SK-N-SH (cell line): ENCODE data around the gene PCBP3. TPM values are rescaled to one million over a fixed set of nuclear protein-coding genes. Genes with fewer than 3 reads are reported as not detected.

Experiments
- CTCF ChIA-PET: fragments of 300-600, 350-600 bp; formaldehyde crosslinking; extraction: SDS; loops from one replicate; lab custom pipeline; 2021; lab: Yijun Ruan, JAX
- POLR2A ChIA-PET: fragments of 350-600 bp; sonication (Branson Sonifier 250); formaldehyde crosslinking; extraction: SDS; loops from one replicate; lab custom pipeline; 2020; ENCODE audit warnings: antibody characterized with exemption, inconsistent platforms; lab: Yijun Ruan, JAX
- DNase-seq: peaks from one replicate; pipeline ENCODE4 v3.0.0; 2012
- H2AFZ ChIP-seq: fragments of 200-600 bp; sonication (generic); 2 replicates; pipeline ENCODE4 v1.8.1; 2016; ENCODE audit warnings: antibody characterized with exemption, mild to moderate bottlenecking, low read depth
- H3F3A ChIP-seq: fragments of 200-600 bp; sonication (generic); replicated peaks from 2 replicates; pipeline ENCODE3; 2016; ENCODE audit warnings: antibody characterized with exemption, mild to moderate bottlenecking; ENCODE audit not compliant: insufficient read depth
- H3K27ac ChIP-seq, 2 experiments: fragments of 200-500 bp in 1 of 2; fragments of 200-600 bp in 1 of 2; sonication (Bioruptor generic) in 1 of 2; sonication (generic), shearing (Covaris generic) in 1 of 2; 2 replicates each; pipeline versions ENCODE4 v1.5.1 to v1.6.1; 2014 to 2016; ENCODE audit warnings: low read depth in 2 of 2, inconsistent platforms in 1 of 2, low read length in 1 of 2, mild to moderate bottlenecking in 1 of 2, mixed read lengths in 1 of 2
- H3K27me3 ChIP-seq: fragments of 200-600 bp; sonication (generic), shearing (Covaris generic); 2 replicates; pipeline ENCODE4 v1.6.1; 2016; ENCODE audit warnings: mixed run types; ENCODE audit not compliant: insufficient read depth
- H3K36me3 ChIP-seq, 2 experiments: fragments of 200-500 bp in 1 of 2; fragments of 200-600 bp in 1 of 2; sonication (Bioruptor generic) in 1 of 2; sonication (generic) in 1 of 2; replicated peaks in 1 of 2; 2 replicates each; pipeline versions ENCODE3 to v1.5.1; 2014 to 2016; ENCODE audit warnings: low read length in 1 of 2, mild to moderate bottlenecking in 1 of 2; ENCODE audit not compliant: insufficient read depth in 2 of 2, control insufficient read depth in 1 of 2
- H3K4me1 ChIP-seq, 2 experiments: fragments of 200-500 bp in 1 of 2; fragments of 200-600 bp in 1 of 2; sonication (Bioruptor generic) in 1 of 2; sonication (generic), shearing (Covaris generic) in 1 of 2; 2 replicates each; pipeline versions ENCODE4 v1.5.1 to v1.6.1; 2014 to 2016; ENCODE audit warnings: low read depth in 1 of 2, low read length in 1 of 2, mixed run types in 1 of 2; ENCODE audit not compliant: insufficient read depth in 2 of 2, control insufficient read depth in 1 of 2
- H3K4me2 ChIP-seq: fragments of 200-600 bp; sonication (generic), shearing (Covaris generic); 2 replicates; pipeline ENCODE4 v1.6.1; 2017; ENCODE audit warnings: mixed run types
- H3K4me3 ChIP-seq, 2 experiments: fragments of 200-500 bp in 1 of 2; fragments of 200-600 bp in 1 of 2; sonication (Bioruptor generic) in 1 of 2; sonication (generic), shearing (Covaris generic) in 1 of 2; 2 replicates each; pipeline versions ENCODE4 v1.5.1 to v1.8.1; 2014 to 2016; ENCODE audit warnings: low read depth in 2 of 2, inconsistent platforms in 1 of 2, low read length in 1 of 2, mild to moderate bottlenecking in 1 of 2, mixed read lengths in 1 of 2, moderate library complexity in 1 of 2
- H3K79me2 ChIP-seq: fragments of 200-600 bp; sonication (generic); 2 replicates; pipeline ENCODE4 v1.8.1; 2017; ENCODE audit warnings: mild to moderate bottlenecking; ENCODE audit not compliant: insufficient read depth
- H3K9ac ChIP-seq: fragments of 200-600 bp; sonication (generic); 2 replicates; pipeline ENCODE4 v1.6.1; 2017; ENCODE audit warnings: mixed run types
- H3K9me2 ChIP-seq: fragments of 200-600 bp; sonication (generic); 2 replicates; pipeline ENCODE4 v1.6.1; 2017; ENCODE audit warnings: mixed run types
- H3K9me3 ChIP-seq: fragments of 200-600 bp; sonication (generic); 2 replicates; pipeline ENCODE4 v1.6.1; 2017; ENCODE audit warnings: mixed run types, mild to moderate bottlenecking, moderate library complexity
- H4K20me1 ChIP-seq: fragments of 200-600 bp; sonication (generic); 2 replicates; pipeline ENCODE4 v1.6.1; 2017; ENCODE audit warnings: mild to moderate bottlenecking, mixed run types; ENCODE audit not compliant: insufficient read depth
- IRF3 ChIP-seq: fragments of 150-350 bp; IDR thresholded peaks from 2 replicates; pipeline ENCODE4 v1.6.1; 2016; ENCODE audit warnings: mild to moderate bottlenecking, low read depth, low read length
- JUND ChIP-seq: IDR thresholded peaks from 2 replicates; pipeline ENCODE4 v1.4.0; 2012
- MAX ChIP-seq: IDR thresholded peaks from 2 replicates; pipeline ENCODE4 v1.4.0; 2012; ENCODE audit warnings: low read depth
- NFIC ChIP-seq: IDR thresholded peaks from 2 replicates; pipeline ENCODE4 v1.4.0; 2012; ENCODE audit warnings: borderline replicate concordance
- NRF1 ChIP-seq: IDR thresholded peaks from 2 replicates; pipeline ENCODE4 v1.6.1; 2012; ENCODE audit warnings: low read depth, mild to moderate bottlenecking, low read length
- RCOR1 ChIP-seq: fragments of 150-350 bp; IDR thresholded peaks from 2 replicates; pipeline ENCODE4 v1.6.1; 2017; ENCODE audit warnings: antibody characterized with exemption, low read length
- TAF1 ChIP-seq: IDR thresholded peaks from 2 replicates; pipeline ENCODE4 v1.6.1; 2012; ENCODE audit warnings: low read depth, mild to moderate bottlenecking, low read length, moderate library complexity, borderline replicate concordance
- USF1 ChIP-seq: IDR thresholded peaks from 2 replicates; pipeline ENCODE4 v1.4.0; 2012; ENCODE audit warnings: low read depth, borderline replicate concordance
- USF2 ChIP-seq: fragments of 150-350 bp; IDR thresholded peaks from 2 replicates; pipeline ENCODE4 v1.6.1; 2017; ENCODE audit warnings: antibody characterized with exemption, low read length, low read depth, borderline replicate concordance
- YY1 ChIP-seq: IDR thresholded peaks from 2 replicates; pipeline ENCODE4 v1.4.0; 2012; ENCODE audit warnings: low read depth, mild to moderate bottlenecking
- ZBTB33 ChIP-seq: IDR thresholded peaks from 2 replicates; pipeline ENCODE4 v1.4.0; 2012; ENCODE audit warnings: low read depth, borderline replicate concordance
- WGBS: methylation state at CpG from one replicate; pipeline ENCODE4 v1.1.6; 2017; ENCODE audit warnings: low lambda C conversion rate; 5-methylcytosine and 5-hydroxymethylcytosine counted together
- polyA plus RNA-seq, 3 experiments: library from polyadenylated mRNA; depleted of rRNA; stranded (reverse); fragments of >200 nt; gene quantifications; 2 replicates each; pipeline ENCODE4 v1.2.3, GENCODE V29; 2012

The PCBP3 gene
- polyA plus RNA-seq, 1 of the 3 experiments (the other 2 are of a cell fraction): 9.5 TPM

- Histone ChIP-seq H3K9me2 (no peaks in the 10 kb centered on the region), H2AFZ (no peak overlapping the region), H3K79me2 (no peaks in the 10 kb centered on the region), H3K4me3 (no peak overlapping the region), H3K4me2 (no peak overlapping the region), H3F3A (no peaks in the 10 kb centered on the region), H3K4me1 (peaks cover 0 to 26% of the 10 kb centered on the region in 2 experiments; a peak in 2 of 4 replicates), H3K9me3 (peaks cover 8% of the 10 kb centered on the region; the same call in 1 of the 2 replicates), H3K36me3 (peaks cover 0 to 6% of the 10 kb centered on the region in 2 experiments), H4K20me1 (no peaks in the 10 kb centered on the region), H3K27ac (no peak overlapping the region), H3K27me3 (no peaks in the 10 kb centered on the region), H3K9ac (no peak overlapping the region)
- DNase-seq: no peak
- ChIA-PET CTCF (interaction anchor here (1.9 to 3.6 kb wide), 2 partner anchors 19 to 34 kb away, joined by 6 to 13 read pairs; no protein-coding TSS in a partner anchor), POLR2A (no interaction called here)
- TF ChIP-seq USF1: no peak
- TF ChIP-seq MAX: no peak
- no peak for TF ChIP-seq NRF1
- TF ChIP-seq ZBTB33: no peak
- no peak for TF ChIP-seq IRF3
- no peak for TF ChIP-seq YY1
- TF ChIP-seq JUND: no peak
- TF ChIP-seq NFIC: no peak
- TF ChIP-seq TAF1: no peak
- no peak for TF ChIP-seq RCOR1
- TF ChIP-seq USF2: no peak
- 72% methylated on average over 3 of the region's 3 CpGs for WGBS
Measured at GRCh38 chr21:45845770-45846090, 202.2 kb downstream of the PCBP3 start.
